ENCODE data around the gene NHLRC3.
"Not testable (repeated sequence)": the region's sequence is repeated elsewhere in the genome, so short reads cannot be mapped to it uniquely, and the experiment has no call there.

The NHLRC3 gene

GRCh38 chr13:39047560-39047959 lies 9.3 kb downstream of the NHLRC3 start:
- peak; percentile 64 for DNase-seq

DNA sequence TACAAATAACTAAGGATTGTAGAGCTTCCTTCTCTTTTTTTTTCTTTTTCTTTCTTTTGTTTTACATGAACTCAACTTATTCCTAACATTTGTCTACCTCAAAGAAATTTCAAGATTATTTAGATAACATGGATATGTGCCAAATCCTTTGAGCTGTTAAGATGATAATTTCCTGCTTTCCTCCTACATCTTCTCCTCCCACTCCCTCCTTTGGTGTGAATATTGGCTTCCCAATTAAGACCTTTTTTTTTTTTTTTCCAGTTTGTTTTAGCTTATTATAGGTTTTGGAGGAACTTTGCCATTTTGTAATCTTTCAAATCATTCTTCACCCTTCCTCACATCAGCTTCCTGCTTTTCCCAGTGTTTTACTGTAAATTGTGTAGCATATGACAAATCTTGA lies 10.6 kb downstream of the NHLRC3 start:
- no peak for DNase-seq

GRCh38 chr13:39049274-39049673 lies 11.0 kb downstream of the NHLRC3 start:
- DNase-seq, result no peak

- peak; percentile 83 for DNase-seq
Observed at GRCh38 chr13:39051157-39051556, 12.9 kb downstream of the NHLRC3 start.

DNA sequence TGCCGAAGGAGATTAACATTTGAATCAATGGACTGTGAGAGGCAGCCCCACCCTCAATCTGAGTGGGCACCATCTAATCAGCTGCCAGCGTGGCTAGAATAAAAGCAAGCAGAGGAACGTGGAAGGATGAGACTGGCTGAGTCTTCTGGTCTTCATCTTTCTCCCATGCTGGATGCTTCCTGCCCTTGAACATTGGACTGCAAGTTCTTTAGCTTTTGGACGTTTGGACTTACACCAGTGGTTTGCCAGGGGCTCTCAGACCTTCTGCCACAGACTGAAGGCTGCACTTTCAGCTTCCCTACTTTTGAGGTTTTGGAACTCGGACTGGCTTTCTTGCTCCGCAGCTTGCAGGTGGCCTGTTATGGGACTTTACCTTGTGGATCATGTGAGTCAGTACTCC lies 14.7 kb downstream of the NHLRC3 start:
- DNase-seq, result peak; percentile 21

GRCh38 chr13:39054112-39054511 lies 15.9 kb downstream of the NHLRC3 start:
- no peak for DNase-seq

GRCh38 chr13:39056018-39056417 lies 17.8 kb downstream of the NHLRC3 start:
- DNase-seq, result no peak

GRCh38 chr13:39058040-39058439 lies 19.8 kb downstream of the NHLRC3 start:
- no peak for DNase-seq

- DNase-seq, result no peak
Observed at GRCh38 chr13:39062004-39062403, 23.7 kb downstream of the NHLRC3 start.

- no peak for DNase-seq
Observed at GRCh38 chr13:39072842-39073241, 34.6 kb downstream of the NHLRC3 start.

DNA sequence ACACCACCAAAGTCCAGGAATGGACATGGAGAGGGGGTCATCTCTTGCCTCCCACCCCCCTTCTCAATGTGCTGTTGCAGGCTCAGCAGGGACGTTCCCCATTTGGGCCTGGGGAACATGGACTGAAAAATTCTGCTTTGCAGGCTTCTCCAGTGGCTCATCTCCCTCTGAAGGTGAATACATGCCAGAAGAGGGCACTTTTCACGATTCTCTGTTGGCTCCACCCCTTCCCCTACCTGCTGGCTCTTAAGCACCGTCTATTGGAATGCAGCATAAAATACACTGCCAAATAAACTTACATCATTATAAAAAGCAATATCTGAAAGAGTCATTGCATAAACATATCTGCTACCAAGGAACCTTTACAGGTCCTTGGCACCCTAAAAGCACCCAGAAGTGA lies 35.7 kb downstream of the NHLRC3 start:
- DNase-seq, result no peak

DNA sequence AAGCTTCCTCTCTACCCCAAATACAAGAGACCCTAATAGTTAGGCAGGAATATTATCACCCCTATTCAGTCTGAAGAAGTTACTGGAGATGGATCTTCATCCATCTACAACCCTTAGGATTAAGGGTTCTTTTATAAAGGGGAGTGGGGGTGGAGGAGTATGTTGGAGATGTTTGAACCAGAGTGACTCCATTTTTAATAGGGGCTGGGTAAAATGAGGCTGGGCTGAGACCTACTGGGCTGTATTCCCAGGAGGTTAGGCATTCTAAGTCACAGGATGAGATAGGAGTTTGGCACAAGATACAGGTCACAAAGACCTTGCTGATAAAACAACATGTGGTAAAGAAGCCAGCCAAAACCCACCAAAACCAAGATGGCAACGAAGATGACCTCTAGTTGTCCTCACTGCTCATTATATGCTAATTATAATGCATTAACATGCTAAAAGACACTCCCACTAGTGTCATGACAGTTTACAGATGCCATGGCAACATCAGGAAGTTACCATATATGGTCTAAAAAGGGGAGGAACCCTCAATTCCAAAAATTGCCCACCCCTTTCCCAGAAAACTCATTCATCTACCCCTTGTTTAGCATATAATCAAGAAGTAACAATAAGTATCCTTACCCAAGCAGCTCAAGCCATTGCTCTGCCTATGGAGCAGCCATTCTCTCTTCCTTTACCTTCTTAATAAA lies 48.1 kb downstream of the NHLRC3 start:
- not testable (repeated sequence) for DNase-seq

DNA sequence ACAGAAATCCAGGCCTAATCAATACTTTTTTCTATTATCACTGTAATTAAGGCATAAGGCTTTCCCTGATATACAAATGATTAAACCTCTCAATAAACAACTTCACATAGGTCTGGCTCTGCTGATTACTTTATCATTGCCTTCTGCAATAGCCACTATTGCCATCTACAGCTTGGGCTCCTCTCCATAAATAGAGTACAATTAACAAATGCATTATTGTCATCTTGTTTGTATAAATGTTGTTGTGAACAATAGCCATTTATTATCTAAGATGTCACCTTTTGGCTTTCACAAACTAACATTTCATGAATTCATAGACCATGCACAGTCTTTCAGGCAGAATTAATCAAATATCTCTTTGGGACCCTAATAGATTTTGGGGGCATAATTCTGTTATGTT lies 53.3 kb downstream of the NHLRC3 start:
- DNase-seq, result no peak

- no peak for DNase-seq
Observed at GRCh38 chr13:39095500-39095899, 57.2 kb downstream of the NHLRC3 start.

GRCh38 chr13:39099231-39099630 lies 61.0 kb downstream of the NHLRC3 start:
- no peak for DNase-seq
